Loucy (cell line): Measurements from ENCODE around the gene POLD4.

ENCODE experiments used
- H2AFZ ChIP-seq: fragments of 200-600 bp; sonication (generic); 2 replicates; pipeline ENCODE4 v1.6.0; 2016; ENCODE audit warnings: antibody characterized with exemption, mild to moderate bottlenecking, low read length, moderate library complexity
- H3F3A ChIP-seq: fragments of 200-600 bp; 2 replicates; pipeline ENCODE4 v1.6.0; 2016; ENCODE audit warnings: antibody characterized with exemption, low read depth, mild to moderate bottlenecking
- H3K27me3 ChIP-seq: fragments of 200-600 bp; sonication (generic); 2 replicates; pipeline ENCODE4 v1.6.1; 2014; ENCODE audit warnings: low read length, mild to moderate bottlenecking; ENCODE audit not compliant: insufficient read depth, poor library complexity, severe bottlenecking
- H3K36me3 ChIP-seq: fragments of 200-600 bp; sonication (generic); 2 replicates; pipeline ENCODE4 v1.6.1; 2016; ENCODE audit warnings: low read length; ENCODE audit not compliant: insufficient read depth
- H3K4me1 ChIP-seq: fragments of 200-600 bp; sonication (generic); 2 replicates; pipeline ENCODE4 v1.5.1; 2014; ENCODE audit warnings: low read length, mild to moderate bottlenecking; ENCODE audit not compliant: insufficient read depth, poor library complexity, severe bottlenecking
- H3K4me2 ChIP-seq: fragments of 200-600 bp; sonication (generic); 2 replicates; pipeline ENCODE4 v1.6.0; 2014; ENCODE audit warnings: antibody characterized with exemption, low read length, low read depth, mild to moderate bottlenecking; ENCODE audit not compliant: poor library complexity, severe bottlenecking
- H3K4me3 ChIP-seq: fragments of 200-600 bp; sonication (generic); 2 replicates; pipeline ENCODE4 v1.5.1; 2014; ENCODE audit warnings: low read length, mild to moderate bottlenecking, mixed read lengths; ENCODE audit not compliant: poor library complexity, severe bottlenecking
- H3K79me2 ChIP-seq: fragments of 200-600 bp; sonication (generic); 2 replicates; pipeline ENCODE4 v1.6.1; 2014; ENCODE audit warnings: low read length; ENCODE audit not compliant: insufficient read depth
- H3K9ac ChIP-seq: fragments of 200-600 bp; sonication (generic); 2 replicates; pipeline ENCODE4 v1.6.0; 2014; ENCODE audit warnings: mild to moderate bottlenecking, low read depth, low read length, moderate library complexity; ENCODE audit not compliant: poor library complexity, severe bottlenecking
- H3K9me2 ChIP-seq: fragments of 200-600 bp; sonication (generic); replicated peaks from 2 replicates; pipeline ENCODE4 v1.6.1; 2016; ENCODE audit warnings: low read depth, low read length, mixed read lengths
- H3K9me3 ChIP-seq: fragments of 200-600 bp; sonication (generic); 2 replicates; pipeline ENCODE4 v1.6.1; 2014; ENCODE audit warnings: mild to moderate bottlenecking, antibody characterized with exemption, low read length, low read depth; ENCODE audit not compliant: insufficient read depth
- H4K20me1 ChIP-seq: fragments of 200-600 bp; sonication (generic); 2 replicates; pipeline ENCODE4 v1.6.0; 2014; ENCODE audit warnings: antibody characterized with exemption, low read length, mild to moderate bottlenecking; ENCODE audit not compliant: insufficient read depth, poor library complexity, severe bottlenecking
- EZH2phosphoT487 ChIP-seq: fragments of 200-600 bp; IDR thresholded peaks from 2 replicates; pipeline ENCODE4 v1.6.1; 2018; ENCODE audit warnings: antibody characterized with exemption, mild to moderate bottlenecking, moderate library complexity, borderline replicate concordance
- TF ChIP-seq, protein P1 (sequence below): fragments of 200-600 bp; sonication (generic); conservative IDR thresholded peaks from 2 replicates; pipeline ENCODE4 v1.5.1; 2014; ENCODE audit warnings: mild to moderate bottlenecking, antibody characterized with exemption, low read length

Gene POLD4

DNA sequence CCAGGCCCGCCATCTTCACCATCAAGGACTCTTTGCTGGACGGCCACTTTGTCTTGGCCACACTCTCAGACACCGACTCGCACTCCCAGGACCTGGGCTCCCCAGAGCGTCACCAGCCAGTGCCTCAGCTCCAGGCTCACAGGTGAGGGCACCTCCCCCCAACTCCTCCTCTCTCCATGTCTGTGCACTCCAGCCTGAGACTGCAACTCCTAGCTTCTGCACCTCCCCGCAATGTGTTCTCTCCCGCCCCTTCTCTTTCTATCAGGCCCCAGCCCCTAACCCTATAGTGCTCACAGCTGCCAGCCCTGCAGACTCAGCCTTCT lies 42.9 kb upstream of the POLD4 start:
- peak overlapping the region; percentile 94 for H3K4me2 ChIP-seq
- peak overlapping the region; percentile 60 for H3K9ac ChIP-seq
- H4K20me1 ChIP-seq = peaks cover 60% of the 10 kb centered on the region

DNA sequence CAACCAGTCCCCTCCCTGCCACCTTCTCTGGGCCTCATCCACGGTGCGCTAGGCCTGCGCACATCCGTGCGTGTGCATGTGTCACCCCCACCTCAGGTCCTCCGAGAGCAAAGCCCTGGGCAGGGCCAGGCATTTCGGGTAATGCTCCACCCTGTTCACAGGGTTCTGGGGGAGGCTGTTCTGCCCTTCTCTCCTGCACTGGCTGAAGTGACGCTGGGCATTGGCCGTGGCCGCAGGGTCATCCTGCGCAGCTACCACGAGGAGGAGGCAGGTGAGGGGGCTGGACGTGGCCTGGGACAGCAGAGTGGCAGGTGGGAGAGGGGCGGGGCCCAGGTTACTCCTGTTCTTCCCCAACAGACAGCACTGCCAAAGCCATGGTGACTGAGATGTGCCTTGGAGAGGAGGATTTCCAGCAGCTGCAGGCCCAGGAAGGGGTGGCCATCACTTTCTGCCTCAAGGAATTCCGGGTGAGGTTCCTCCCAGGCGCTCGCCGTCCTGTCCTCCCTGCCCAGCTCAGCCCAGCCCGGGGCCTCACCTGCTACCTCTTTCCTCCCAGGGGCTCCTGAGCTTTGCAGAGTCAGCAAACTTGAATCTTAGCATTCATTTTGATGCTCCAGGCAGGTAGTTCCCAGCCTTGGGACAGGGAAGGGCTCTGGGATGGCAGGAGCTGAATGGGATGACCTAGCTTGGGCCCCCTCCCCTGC lies 42.4 kb upstream of the POLD4 start:
- Histone ChIP-seq H3K79me2 (peaks cover 90% of the 10 kb centered on the region), H3K27me3 (no peaks in the 10 kb centered on the region), H3K9me3 (no peaks in the 10 kb centered on the region), H3K4me2 (peak overlapping the region; percentile 94), H4K20me1 (peaks cover 55% of the 10 kb centered on the region), H3K9me2 (no peaks in the 10 kb centered on the region), H3K9ac (peak overlapping the region; percentile 60), H2AFZ (no peak overlapping the region), H3K36me3 (peaks cover 22% of the 10 kb centered on the region; the same call in 1 of the 2 replicates), H3K4me1 (peaks cover 62% of the 10 kb centered on the region), H3F3A (peaks cover 3% of the 10 kb centered on the region; the same call in 1 of the 2 replicates), H3K4me3 (peak overlapping the region; percentile 71)
- TF ChIP-seq, protein P1, sequence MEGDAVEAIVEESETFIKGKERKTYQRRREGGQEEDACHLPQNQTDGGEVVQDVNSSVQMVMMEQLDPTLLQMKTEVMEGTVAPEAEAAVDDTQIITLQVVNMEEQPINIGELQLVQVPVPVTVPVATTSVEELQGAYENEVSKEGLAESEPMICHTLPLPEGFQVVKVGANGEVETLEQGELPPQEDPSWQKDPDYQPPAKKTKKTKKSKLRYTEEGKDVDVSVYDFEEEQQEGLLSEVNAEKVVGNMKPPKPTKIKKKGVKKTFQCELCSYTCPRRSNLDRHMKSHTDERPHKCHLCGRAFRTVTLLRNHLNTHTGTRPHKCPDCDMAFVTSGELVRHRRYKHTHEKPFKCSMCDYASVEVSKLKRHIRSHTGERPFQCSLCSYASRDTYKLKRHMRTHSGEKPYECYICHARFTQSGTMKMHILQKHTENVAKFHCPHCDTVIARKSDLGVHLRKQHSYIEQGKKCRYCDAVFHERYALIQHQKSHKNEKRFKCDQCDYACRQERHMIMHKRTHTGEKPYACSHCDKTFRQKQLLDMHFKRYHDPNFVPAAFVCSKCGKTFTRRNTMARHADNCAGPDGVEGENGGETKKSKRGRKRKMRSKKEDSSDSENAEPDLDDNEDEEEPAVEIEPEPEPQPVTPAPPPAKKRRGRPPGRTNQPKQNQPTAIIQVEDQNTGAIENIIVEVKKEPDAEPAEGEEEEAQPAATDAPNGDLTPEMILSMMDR = no peak
- TF ChIP-seq EZH2phosphoT487 = no peak

More for the DNA sequence above, 42.9 kb upstream of the POLD4 start:
- H3K9me3 ChIP-seq = no peaks in the 10 kb centered on the region
- no peak overlapping the region for H2AFZ ChIP-seq
- H3K4me1 ChIP-seq = peaks cover 60% of the 10 kb centered on the region
- peaks cover 90% of the 10 kb centered on the region for H3K79me2 ChIP-seq
- no peaks in the 10 kb centered on the region for H3K27me3 ChIP-seq
- peak overlapping the region; percentile 71 for H3K4me3 ChIP-seq
- H3F3A ChIP-seq = peaks cover 2% of the 10 kb centered on the region; the same call in 1 of the 2 replicates
- TF ChIP-seq, protein P1 = no peak
- TF ChIP-seq EZH2phosphoT487 = no peak
- H3K36me3 ChIP-seq = peaks cover 22% of the 10 kb centered on the region; the same call in 1 of the 2 replicates
- no peaks in the 10 kb centered on the region for H3K9me2 ChIP-seq

DNA sequence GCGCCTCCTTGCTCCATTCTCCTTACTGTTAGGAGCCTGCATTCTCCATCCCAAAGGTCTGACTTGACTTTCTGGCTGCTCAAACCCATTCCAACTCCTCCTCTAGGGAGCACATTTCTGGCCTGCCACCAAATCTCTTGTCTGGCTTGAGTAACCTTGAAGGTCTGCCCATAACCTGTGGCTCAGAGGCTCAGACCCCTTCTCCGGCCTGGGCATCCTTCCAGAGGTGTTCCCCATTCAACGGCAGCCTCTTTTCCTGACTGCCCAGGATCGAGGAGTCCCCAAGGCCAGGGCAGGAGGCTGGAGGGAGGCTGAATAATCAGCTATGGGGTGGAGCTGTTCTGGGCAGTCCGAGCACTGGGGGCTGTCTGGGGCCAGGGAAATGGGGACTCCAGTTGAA lies 40.6 kb upstream of the POLD4 start:
- Histone ChIP-seq H3K79me2 (peaks cover 81% of the 10 kb centered on the region), H4K20me1 (peaks cover 44% of the 10 kb centered on the region), H3K4me3 (no peak overlapping the region), H3F3A (peaks cover 3% of the 10 kb centered on the region; the same call in 1 of the 2 replicates), H3K9me3 (no peaks in the 10 kb centered on the region), H3K27me3 (no peaks in the 10 kb centered on the region), H3K4me1 (peaks cover 50% of the 10 kb centered on the region), H3K9me2 (no peaks in the 10 kb centered on the region), H2AFZ (no peak overlapping the region), H3K36me3 (peaks cover 17% of the 10 kb centered on the region; the same call in 1 of the 2 replicates), H3K4me2 (no peak overlapping the region), H3K9ac (peak overlapping the region; percentile 43)
- no peak for TF ChIP-seq EZH2phosphoT487
- TF ChIP-seq, protein P1 = no peak
